ENCODE results near the gene G6PC3.

G6PC3 gene

DNA sequence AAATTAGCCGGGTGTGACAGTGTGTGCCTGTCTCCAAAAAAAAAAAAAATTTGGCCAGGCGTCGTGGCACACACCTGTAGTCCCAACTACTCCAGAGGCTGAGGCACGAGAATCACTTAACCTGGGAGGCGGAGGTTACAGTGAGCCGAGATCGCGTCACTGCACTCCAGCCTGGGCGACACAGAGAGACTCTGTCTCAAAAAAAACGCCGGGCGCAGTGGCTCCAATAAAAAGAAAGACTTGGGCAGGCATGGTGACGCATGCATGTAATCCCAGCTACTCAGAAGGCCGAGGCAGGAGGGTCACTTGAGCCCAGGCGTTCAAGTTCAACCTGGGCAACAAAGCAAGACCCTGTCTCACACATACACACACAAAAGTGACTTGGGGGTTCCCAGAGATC lies 7.7 kb upstream of the G6PC3 start:
- no peak for DNase-seq

DNA sequence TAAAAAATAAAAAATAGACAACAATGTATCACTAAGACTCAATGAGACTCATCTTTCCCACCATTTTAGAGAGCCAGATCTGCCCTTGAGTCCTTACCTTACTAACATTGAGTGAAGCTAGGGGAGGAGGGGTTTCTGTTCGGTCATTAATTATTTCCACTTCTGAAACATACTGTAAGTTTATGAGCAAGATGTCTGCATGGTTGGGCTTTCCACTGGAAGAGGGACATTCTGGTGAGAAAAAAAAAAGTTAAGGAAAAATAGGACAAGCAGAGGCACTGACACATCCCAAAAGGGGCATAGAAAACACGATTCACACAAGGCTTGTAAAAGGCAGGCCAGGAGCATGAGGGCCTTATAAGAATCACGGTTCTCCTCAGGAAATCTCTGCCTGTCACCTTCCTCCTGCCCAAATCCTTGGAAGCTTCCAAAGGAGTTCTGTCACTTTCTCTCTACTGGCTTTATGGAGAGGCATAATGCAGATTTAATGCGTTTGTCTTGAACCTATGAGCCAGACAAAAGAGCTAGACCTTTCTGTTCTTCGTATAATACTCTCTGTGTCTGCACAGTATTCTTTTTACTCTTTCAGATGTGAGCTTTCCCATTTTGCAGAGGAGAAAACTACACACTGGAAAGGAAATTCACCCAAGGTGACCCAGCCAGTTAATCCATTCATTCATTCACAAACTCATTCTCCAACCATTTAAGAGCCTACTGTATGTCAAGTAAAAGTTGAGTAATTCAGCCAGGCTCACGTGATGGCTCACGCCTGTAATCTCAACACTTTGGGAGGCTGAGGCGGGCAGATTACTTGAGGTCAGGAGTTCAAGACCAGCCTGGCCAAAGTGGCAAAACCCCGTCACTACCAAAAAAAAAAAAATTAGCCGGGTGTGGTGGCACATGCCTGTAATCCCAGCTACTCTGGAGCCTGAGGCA lies 6.6 kb upstream of the G6PC3 start:
- DNase-seq = no peak

DNA sequence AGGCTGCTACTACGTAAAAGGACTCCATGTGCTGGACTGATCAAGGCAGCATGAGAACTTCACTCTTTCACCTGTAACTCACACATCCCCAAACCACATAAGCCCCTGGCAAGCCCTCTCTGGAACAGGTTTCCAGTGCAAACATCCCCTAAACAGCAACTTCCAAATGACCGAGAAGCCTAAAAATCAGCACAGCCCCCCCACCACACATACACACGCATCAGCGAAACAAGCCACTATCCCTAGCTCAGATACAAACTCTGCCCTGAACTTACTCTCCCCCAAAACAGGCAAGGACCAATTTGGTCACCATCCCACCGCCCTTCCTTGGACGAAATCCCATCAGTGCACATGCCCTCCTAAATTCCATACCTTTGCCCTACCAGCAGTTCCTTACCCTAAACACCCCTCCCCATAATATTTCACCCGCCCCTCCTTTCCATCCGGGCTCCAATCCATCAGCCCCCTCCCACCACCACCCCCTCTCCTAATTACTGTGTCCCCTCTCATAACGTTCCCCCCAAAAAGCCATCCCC lies 4.8 kb upstream of the G6PC3 start:
- no peak for DNase-seq

DNA sequence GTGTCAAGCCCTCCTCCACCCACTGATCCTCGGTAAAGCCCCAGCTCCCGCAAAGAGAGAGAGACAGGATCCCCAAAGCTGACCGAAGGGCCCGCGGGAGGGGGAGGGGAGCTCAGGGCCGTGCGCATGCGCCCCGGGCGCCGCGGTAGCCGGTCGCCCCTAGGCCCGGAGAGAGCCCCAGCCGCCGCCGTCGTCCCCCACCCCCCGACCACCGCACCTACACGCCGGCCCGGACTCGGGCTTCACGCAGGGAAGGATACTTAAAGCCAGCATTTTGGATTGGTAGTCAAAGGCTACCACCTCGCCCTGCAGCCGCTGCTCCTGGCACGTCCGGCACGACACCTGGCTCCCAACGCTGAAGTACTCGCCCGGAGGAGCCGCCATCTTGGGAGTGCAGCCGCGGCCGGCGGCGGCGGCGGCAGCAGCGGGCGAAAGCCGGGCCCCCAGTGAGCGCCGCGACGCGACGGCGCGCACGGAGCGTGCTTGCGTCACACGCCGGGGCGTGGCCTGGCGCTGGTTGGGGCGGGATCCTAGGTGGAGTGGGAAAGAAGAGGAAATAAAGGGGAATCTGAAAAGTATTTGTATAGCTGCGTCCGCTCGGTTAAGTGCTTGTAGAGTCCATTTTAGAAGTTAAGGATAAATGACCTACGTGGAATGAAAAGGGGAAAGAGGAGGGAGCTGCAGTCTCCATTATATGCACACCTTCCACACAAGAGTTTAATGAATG lies 4.2 kb upstream of the G6PC3 start, which contains the start of gene LSM12:
Gene LSM12 (minus strand): TSS at position 468 of the 727 bp plus-strand sequence. CDS start 84 bp downstream, at position 384.
- DNase-seq = peak; percentile 71

DNA sequence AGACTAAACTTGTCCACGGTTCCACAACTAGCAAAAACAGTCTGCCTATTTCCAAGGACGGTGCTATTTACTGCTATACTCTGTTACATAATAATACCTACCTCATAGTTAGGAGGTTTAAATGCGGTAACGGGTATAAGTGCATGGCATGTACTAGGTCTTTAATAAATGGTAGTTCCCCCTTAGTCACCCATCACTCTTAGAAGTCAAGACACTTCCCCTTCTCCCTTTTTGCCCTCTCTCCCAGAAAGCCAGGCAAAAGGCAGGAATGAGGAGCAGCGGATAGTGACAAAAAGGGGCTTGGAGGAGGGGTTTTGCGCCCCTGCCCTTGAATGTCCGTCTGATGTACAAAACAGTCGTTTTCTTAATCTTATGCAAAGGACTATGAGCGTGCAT lies 3.0 kb upstream of the G6PC3 start:
- DNase-seq = no peak

DNA sequence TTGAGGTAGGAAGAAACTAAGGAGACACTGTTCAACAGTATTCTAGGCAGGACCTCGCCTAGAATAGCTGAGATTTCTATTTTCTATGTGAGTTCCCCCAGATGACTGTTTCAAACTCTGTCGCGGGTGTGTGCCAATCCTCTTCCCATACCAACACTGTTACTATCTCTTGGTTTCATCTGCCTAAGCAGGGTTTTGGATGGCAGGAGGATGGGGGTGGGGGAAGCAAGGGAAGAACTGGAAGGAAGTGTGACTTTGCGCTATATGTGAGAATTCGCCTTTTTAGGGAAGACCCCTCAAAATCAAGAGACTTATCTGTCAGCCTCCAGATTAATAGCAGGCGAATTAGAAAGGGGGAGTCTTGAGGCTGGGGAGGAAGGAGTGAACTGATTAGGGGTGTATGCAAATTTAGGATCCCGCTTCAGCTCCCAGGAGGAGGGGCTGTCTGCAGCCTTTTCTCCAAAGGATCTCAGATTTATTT lies 521 bp upstream of the G6PC3 start:
- DNase-seq = no peak

DNA sequence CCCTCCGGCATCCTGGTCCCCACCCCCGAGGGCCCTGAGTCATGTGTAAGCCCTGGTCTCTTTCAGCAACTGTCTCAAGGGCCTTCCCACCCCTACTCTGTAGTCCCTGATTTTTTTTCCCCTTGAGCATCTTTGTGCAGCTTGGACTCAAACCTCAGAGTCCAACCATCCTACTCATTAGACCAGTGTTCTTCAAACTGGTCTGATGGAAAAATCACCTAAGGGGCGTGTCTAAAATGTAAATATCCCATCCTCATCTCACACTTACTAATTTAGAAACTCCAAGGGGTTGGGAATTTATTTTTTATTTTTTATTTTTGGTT lies 624 bp downstream of the G6PC3 start:
- DNase-seq = no peak

DNA sequence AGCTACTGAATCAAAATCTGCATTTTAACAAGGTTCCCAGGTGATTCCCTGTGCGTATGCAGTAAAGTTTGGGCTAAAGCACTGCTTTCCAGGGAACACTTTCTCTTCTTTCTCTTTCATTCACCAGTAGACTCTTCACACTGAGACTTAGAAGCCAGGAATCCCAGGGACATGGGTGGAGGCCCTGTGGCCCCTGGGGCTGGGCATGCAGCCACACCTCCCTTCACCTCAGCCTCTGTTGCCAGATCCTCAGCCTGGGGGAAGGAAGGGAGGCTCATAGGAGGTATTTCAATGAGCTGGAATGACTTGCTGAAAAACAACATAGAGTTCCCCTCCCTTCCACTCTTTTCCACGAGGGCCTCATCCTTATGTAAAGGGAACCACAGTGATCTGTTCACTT lies 1.2 kb downstream of the G6PC3 start:
- DNase-seq = no peak

DNA sequence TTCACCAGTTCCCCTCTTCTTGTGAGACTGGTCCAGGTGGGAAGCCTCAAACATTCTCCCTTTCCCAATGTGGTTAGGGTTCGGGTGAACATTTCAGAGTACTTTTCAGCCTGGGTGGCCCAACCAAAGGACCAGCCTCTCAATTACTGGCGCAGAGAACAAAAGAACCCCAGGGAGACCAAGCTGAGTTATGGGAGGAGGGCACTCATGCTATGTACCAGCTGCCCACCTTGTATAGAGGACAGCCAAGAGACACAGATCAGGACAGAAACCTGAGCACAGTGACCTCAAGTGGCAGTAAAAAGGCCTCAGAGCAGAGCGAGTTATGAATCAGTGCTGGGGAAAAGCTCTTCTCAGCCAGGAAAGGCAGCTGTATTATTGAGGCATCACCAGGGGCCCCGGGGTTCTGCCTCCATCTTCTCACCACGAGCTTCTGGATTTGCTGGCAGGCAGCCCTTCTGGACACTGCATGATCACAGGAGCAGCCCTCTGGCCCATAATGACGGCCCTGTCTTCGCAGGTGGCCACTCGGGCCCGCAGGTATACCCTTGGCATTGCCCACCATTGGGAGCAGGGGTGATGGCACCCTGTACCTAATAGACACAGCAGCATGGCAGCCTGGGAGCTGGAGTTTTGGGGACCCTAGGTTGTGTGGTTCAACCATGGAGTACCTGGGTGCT lies 3.8 kb downstream of the G6PC3 start:
- no peak for DNase-seq

DNA sequence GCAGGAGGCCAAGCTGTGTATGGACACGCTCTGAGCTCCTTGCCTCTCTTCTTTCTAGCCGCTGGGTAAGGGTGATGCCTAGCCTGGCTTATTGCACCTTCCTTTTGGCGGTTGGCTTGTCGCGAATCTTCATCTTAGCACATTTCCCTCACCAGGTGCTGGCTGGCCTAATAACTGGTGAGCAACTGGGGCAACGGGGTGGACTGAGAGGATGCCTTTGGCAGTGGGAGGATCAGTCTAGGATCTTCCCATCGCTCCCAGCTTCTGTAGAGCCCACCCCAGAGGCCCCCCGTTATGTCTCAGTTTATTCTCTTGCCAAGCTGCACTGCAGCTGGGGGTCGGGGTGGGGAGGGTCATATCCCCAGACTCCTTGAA lies 4.4 kb downstream of the G6PC3 start:
- no peak for DNase-seq

DNA sequence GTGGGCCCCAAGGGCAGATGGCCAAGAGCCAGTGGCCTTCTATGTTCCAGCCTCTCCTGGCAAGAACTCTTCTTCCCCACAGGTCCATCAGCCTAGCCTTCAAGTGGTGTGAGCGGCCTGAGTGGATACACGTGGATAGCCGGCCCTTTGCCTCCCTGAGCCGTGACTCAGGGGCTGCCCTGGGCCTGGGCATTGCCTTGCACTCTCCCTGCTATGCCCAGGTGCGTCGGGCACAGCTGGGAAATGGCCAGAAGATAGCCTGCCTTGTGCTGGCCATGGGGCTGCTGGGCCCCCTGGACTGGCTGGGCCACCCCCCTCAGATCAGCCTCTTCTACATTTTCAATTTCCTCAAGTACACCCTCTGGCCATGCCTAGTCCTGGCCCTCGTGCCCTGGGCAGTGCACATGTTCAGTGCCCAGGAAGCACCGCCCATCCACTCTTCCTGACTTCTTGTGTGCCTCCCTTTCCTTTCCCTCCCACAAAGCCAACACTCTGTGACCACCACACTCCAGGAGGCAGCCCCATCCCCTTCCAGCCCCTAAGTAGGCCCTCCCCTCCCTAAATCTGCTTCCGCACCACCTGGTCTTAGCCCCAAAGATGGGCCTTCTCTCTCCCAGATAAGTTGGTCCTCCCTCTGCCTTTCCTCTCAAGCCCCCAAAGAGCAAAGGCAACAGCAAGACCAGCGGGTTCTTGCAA lies 5.2 kb downstream of the G6PC3 start:
- DNase-seq = no peak

DNA sequence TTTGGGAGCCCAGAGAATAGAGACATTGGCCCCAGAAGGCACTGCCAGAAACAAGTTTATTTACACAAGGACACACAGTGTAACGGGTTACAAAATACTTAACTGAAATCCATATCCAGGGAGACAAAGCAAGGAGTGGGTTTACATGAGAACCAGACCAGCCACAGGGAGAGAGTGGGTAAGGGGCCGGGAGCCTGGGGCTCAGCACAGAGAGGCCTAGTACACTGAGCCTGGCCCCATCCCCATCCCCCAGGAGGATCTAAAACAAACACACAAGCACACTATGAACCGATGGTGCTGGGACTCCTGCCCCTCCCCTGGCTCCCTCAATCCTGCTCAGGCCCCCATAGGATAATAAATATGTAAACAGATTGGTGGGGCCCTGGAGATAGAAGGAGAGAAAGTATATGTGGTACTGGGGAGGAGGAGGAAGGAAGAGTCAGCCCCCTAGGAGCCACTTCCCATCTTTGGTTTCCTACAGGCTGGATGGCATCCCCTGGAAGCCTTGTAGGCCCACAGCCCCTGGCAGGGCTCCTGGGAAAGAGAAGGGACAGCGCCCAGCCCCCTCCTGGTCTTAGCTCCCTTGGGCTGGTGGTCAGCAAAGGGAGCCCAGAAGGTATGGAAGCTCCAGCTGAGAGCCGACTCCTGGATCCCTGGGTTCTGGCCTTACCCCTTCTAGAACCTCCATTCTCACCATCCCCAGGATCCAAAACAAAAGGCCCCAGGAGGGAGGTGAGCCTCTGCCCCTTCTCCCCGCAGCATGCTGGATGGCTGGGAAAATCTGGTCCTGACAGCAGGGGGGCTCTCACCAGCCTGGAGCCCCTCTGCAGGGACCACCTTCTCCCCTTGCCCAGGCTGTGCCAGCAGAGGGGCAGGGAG lies 6.4 kb downstream of the G6PC3 start:
- DNase-seq = no peak

DNA sequence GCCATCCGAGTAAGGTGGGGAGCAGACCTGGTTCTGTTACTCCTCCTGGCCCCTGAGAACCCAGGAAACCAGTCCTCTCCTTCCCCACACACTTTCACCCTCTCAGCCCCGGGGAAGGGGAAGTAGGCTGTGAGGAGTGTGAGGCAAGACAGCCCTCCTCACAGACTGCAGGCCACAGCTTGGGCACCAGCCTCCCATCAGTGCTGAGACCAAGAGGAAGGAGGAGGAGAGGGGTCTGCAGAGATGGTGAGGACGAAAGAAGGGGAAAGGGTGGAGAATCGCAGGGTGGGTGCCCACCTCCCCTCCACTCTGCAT lies 7.0 kb downstream of the G6PC3 start:
- no peak for DNase-seq

DNA sequence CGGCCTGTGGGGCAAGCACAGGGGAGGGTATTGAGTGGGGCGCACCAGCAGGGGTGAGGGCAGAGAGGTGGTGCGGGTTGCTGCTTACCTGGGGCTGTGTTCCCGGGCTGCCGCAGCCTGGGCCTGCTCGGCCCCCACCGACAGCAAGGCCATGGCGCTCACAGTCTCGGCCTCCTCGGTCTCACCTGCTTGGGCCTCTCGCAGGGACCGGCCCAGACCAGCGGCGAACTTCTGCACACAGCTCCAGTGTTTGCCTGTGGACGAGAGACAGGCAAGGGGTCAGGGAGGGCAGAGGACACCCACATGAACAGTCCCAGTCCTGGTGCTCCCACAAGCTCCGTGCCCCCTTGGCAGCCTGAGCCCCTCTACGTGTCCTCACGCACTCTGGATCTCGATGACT lies 7.9 kb downstream of the G6PC3 start:
- no peak for DNase-seq

DNA sequence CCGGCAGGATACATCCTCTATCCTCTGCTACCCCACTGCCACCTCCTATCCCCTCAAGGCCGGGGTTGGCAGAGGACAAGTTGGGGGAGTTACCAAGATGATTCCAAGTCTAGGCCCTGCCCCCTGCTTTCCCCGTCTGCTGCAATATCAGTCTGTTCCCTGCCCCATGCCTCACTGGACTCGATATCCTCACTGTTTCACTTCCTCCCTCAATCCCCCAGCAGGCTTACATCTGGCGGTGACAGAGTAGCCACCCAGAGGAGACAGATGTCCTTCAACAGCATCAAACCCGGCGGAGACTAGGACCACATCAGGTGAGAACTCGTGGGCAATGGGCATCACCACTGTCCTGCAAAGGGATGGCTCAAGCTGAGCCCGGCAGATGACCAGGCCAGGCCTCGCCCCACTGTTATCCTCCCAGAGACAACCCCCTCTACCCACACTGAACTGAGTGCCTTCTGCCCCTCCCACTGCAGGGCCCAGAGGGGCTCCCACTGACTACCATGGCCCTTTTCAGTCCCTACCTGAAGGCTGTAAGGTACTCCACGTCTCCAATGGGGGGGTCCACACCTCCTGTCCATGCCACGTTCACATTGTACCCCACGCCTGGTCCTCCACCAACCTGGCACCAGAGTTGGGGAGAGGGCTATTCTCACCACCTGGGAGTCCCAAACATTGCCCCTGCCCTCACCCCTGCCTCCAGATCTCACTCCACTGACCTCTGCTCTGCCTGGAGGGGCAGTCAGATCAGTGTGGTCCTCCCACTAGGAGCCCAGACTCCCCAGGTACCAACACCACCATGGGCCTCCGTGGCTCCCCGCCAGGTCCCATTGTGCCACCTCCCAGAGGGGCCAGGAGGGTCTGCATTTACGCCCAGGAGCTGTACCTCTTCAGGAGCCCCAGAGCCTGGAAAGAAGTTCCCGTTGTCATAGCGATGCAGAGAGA lies 9.6 kb downstream of the G6PC3 start:
- DNase-seq = no peak

DNA sequence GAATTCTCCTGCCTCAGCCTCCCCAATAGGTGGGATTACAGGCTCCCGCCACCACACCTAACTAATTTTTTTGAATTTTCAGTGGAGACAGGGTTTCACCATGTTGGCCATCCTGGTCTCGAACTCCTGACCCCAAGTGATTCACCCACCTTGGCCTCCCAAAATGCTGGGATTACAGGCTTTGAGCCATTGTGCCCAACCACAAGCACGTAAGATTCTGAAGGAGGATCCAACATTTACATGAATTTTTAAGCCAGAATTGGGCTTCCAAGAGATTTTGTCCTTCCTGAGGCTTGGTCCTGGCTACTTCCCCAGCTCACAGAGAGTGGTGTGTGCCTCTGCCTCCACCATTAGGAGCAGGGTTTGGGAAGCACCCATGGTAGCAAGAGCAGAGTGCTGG lies 11.1 kb downstream of the G6PC3 start:
- no peak for DNase-seq

DNA sequence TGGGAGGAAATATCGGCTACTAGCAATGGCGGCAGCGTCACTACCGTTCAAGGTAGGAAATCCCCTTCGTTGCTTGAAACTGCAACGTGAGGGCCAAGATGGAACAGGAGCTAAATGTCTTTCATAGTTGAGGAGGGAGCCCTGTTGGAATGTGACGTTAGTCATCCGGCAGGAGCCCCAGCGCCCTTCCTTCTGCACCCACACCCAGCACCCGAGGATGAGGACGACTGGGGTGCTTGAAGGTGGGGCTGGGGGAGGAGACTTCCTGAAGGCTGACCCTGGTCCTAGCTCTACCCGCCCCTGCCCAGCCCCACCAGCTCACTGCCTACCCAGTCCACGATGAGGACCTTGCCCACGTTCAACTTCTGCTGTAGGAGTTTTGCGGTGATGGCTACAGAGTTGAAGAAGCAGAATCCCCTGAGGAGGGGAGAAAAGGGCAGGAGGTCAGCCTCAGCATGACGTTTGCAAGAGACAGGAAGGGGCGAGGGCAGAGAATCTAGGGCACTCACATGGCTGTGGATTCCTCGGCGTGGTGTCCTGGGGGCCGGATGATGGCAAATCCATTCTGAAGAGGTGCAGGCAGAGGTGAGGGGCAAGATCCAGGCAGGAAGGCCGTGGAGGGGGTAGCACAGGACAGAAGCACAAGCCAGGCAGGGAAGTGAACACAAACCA lies 11.9 kb downstream of the G6PC3 start:
- no peak for DNase-seq

DNA sequence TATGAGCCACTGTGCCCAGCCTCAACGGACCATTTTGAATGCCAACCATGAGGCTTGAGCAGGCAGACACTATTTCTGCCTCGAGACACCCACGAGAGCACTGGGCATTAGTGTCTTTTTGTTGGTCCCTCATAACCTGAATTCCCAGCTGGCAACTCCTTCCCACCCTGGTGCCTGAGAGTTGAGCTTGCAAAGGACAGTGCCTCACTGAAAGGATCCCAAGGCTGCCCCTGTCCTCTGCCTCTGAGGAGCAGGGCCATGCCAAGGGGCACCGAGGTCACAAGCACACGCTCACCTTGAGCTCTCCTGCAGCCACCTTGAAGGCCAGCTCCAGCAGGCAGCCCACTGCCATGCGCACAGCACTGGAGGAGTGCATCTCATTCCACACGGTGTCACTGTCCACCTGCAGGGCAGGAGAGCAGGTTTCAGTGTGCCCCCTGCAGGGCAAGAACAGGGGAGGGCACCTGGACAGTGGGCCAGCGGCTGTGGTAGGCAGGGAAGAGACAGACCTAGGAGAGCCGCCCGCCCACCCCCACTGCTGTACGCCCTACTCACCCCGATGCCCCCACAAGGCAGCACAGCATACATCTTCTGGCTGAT lies 12.8 kb downstream of the G6PC3 start:
- DNase-seq = no peak

DNA sequence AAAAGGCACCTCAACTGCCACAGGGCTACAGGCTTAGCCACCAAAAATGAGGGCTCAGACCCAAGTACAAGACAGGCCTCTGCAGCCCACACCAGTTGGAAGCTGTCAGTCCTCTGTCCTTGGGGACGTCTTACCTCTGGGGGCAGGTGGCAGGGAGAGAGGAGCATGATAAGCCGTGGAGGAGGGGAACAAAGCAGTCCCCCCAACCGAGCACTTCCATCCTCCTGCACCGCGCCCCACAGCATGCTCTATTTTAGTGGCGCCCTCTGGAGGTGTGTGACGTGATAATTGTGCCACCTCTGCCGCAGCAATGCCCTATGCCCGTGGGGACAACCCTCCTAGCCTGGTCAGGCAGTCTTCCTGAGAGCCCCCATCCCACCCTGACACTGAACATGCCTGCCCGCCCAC lies 13.6 kb downstream of the G6PC3 start:
- DNase-seq = no peak

DNA sequence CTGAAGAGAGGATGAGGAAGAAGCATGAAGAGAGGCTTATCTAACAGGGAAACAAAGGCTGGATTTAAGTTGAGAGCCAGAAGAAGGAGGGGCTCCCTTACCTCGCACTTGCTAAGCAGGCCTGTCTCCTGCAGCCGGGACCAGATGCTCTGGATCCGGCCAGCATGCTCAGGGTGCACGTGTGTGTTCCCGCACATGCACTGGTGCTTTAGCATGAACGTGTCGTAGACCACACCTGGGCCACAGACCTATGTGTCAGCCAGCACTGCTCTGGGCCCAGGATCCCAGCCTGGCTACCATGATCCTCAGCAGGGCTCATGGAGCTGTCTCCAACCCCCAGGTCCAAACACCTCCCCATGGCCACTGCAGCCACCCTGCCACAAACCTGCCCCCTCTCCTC lies 14.4 kb downstream of the G6PC3 start:
- no peak for DNase-seq

Data from KG1 (cell line).